HG02973 (cell line): ENCODE measurements around the gene PLCL2.

Source experiments
- ATAC-seq: cut with Tn5 transposase; IDR thresholded peaks from one replicate; pipeline ENCODE4 v1.9.1; 2021; ENCODE audit warnings: moderate library complexity; ENCODE audit not compliant: unreplicated experiment

Gene PLCL2

GRCh38 chr3:16888785-16889607 is 4.2 kb downstream of the PLCL2 start:
- peak; percentile 40 for ATAC-seq

- ATAC-seq = no peak
These were observed 6.0 kb downstream of the PLCL2 start for GRCh38 chr3:16890597-16891333.

GRCh38 chr3:16893618-16894200 is 9.0 kb downstream of the PLCL2 start:
- ATAC-seq = no peak

- no peak for ATAC-seq
These were observed 11.4 kb downstream of the PLCL2 start for GRCh38 chr3:16896094-16896627.

- no peak for ATAC-seq
These were observed 12.1 kb downstream of the PLCL2 start for GRCh38 chr3:16896820-16897219.

- ATAC-seq = peak; percentile 81
These were observed 12.6 kb downstream of the PLCL2 start for GRCh38 chr3:16897254-16897926.

GRCh38 chr3:16898595-16899395 is 14.0 kb downstream of the PLCL2 start:
- no peak for ATAC-seq

GRCh38 chr3:16899919-16900318 is 15.2 kb downstream of the PLCL2 start:
- no peak for ATAC-seq

GRCh38 chr3:16900779-16901440 is 16.2 kb downstream of the PLCL2 start:
- ATAC-seq = no peak

- no peak for ATAC-seq
These were observed 20.0 kb downstream of the PLCL2 start for GRCh38 chr3:16904423-16905417.

GRCh38 chr3:16905704-16906103 is 20.9 kb downstream of the PLCL2 start:
- no peak for ATAC-seq

- peak; percentile 36 for ATAC-seq
These were observed 21.9 kb downstream of the PLCL2 start for GRCh38 chr3:16906682-16907081.

- peak; percentile 65 for ATAC-seq
These were observed 22.5 kb downstream of the PLCL2 start for GRCh38 chr3:16907243-16907642.

- ATAC-seq = no peak
These were observed 23.5 kb downstream of the PLCL2 start for GRCh38 chr3:16908016-16908807.

- ATAC-seq = no peak
These were observed 24.1 kb downstream of the PLCL2 start for GRCh38 chr3:16908896-16909295.

GRCh38 chr3:16909802-16910201 is 25.0 kb downstream of the PLCL2 start:
- no peak for ATAC-seq

- ATAC-seq = no peak
These were observed 25.5 kb downstream of the PLCL2 start for GRCh38 chr3:16910207-16910606.

- no peak for ATAC-seq
These were observed 27.2 kb downstream of the PLCL2 start for GRCh38 chr3:16911916-16912315.
